HUDEP-2 (cell line): ENCODE measurements around the gene RAB18.
A peak's percentile ranks its signal among the peaks of the same experiment; 100 is the strongest.
"Not testable (repeated sequence)": the region's sequence is repeated elsewhere in the genome, so short reads cannot be mapped to it uniquely, and the experiment has no call there.

Experiments
- DNase-seq, 76 experiments: peaks; one replicate each; lab custom pipeline; 2025; ENCODE audit not compliant: unreplicated experiment in 76 of 76; lab: John Stamatoyannopoulos, UW

RAB18 gene

GRCh38 chr10:27541796-27542729 lies 38.0 kb downstream of the RAB18 start:
- peak in 26 of 76 experiments; percentile 1 to 58 (median 16) for DNase-seq

- DNase-seq = no peak
Measured at GRCh38 chr10:27542812-27543211, 38.7 kb downstream of the RAB18 start.

GRCh38 chr10:27547047-27547446 lies 42.9 kb downstream of the RAB18 start:
- DNase-seq = no peak

- no peak for DNase-seq
Measured at GRCh38 chr10:27547482-27547881, 43.4 kb downstream of the RAB18 start.

- DNase-seq = no peak
Measured at GRCh38 chr10:27550823-27551222, 46.7 kb downstream of the RAB18 start.

- peak in 36 of 76 experiments; percentile 1 to 61 (median 17) for DNase-seq
Measured at GRCh38 chr10:27558612-27559020, 54.5 kb downstream of the RAB18 start.

GRCh38 chr10:27561334-27561733 lies 57.2 kb downstream of the RAB18 start:
- DNase-seq = no peak

GRCh38 chr10:27564398-27564797 lies 60.3 kb downstream of the RAB18 start:
- DNase-seq = no peak

- DNase-seq = no peak
Measured at GRCh38 chr10:27564880-27565279, 60.8 kb downstream of the RAB18 start.

GRCh38 chr10:27568196-27569175 lies 64.4 kb downstream of the RAB18 start:
- DNase-seq = no peak

GRCh38 chr10:27569946-27570345 lies 65.8 kb downstream of the RAB18 start:
- DNase-seq = no peak

GRCh38 chr10:27577038-27577437 lies 72.9 kb downstream of the RAB18 start:
- DNase-seq = not testable (repeated sequence)

- DNase-seq = no peak
Measured at GRCh38 chr10:27578316-27578715, 74.2 kb downstream of the RAB18 start.

- DNase-seq = no peak
Measured at GRCh38 chr10:27581225-27581624, 77.1 kb downstream of the RAB18 start.

GRCh38 chr10:27584302-27584701 lies 80.2 kb downstream of the RAB18 start:
- DNase-seq = no peak
